Naive thymus-derived CD4-positive, alpha-beta T cell (primary cell): ENCODE measurements around the gene LUZP2. TPM values are rescaled to one million over a fixed set of nuclear protein-coding genes. Genes with fewer than 3 reads are reported as not detected.

Source experiments
- ATAC-seq: fragments of 150-1000 bp; cut with Tn5 transposase; 2 replicates; pipeline ENCODE4 v1.10.0; 2021; ENCODE audit warnings: mild to moderate bottlenecking, moderate library complexity
- CTCF ChIA-PET: fragments of 350-600 bp; sonication (Branson Sonifier 250); formaldehyde crosslinking; loops from one replicate; lab custom pipeline; 2021; ENCODE audit warnings: antibody characterized with exemption; lab: Charles Lee
- POLR2A ChIA-PET: fragments of 350-600 bp; sonication (Branson Sonifier 250); formaldehyde crosslinking; loops from one replicate; lab custom pipeline; 2021; ENCODE audit warnings: antibody characterized with exemption, inconsistent platforms; lab: Charles Lee
- DNase-seq, 9 donors: peaks; one replicate each; pipeline versions ENCODE4 v3.0.0 to v3.0.0-alpha.2; 2020 to 2022; ENCODE audit warnings: mixed read lengths in 1 of 9
- H3K27ac ChIP-seq: one replicate; pipeline ENCODE4 v1.7.0; 2013; ENCODE audit warnings: mild to moderate bottlenecking, low read depth, low read length, moderate library complexity
- H3K27me3 ChIP-seq, 2 donors: one replicate each; pipeline ENCODE4 v1.7.0; 2013; ENCODE audit warnings: low read length in 2 of 2, mild to moderate bottlenecking in 2 of 2, moderate library complexity in 2 of 2; ENCODE audit not compliant: control insufficient read depth in 2 of 2, insufficient read depth in 2 of 2
- H3K36me3 ChIP-seq, 3 experiments: 1 replicate in 2 of 3; 2 replicates in 1 of 3; pipeline ENCODE4 v1.7.0; 2013; ENCODE audit warnings: low read length in 3 of 3, mild to moderate bottlenecking in 3 of 3, moderate library complexity in 1 of 3; ENCODE audit not compliant: insufficient read depth in 3 of 3, control insufficient read depth in 2 of 3
- H3K4me1 ChIP-seq, 2 donors: one replicate each; pipeline ENCODE4 v1.7.0; 2013; ENCODE audit warnings: low read length in 2 of 2, mild to moderate bottlenecking in 2 of 2, moderate library complexity in 1 of 2; ENCODE audit not compliant: control insufficient read depth in 2 of 2, insufficient read depth in 2 of 2
- H3K4me3 ChIP-seq: 2 replicates; pipeline ENCODE4 v1.7.0; 2013; ENCODE audit warnings: mild to moderate bottlenecking, low read length
- H3K9me3 ChIP-seq, 3 experiments: 1 replicate in 2 of 3; 2 replicates in 1 of 3; pipeline ENCODE4 v1.7.0; 2013; ENCODE audit warnings: low read length in 3 of 3; ENCODE audit not compliant: control insufficient read depth in 2 of 3
- H3K27ac Mint-ChIP-seq, 9 donors: one replicate each; pipeline ENCODE4 v1.8.0; 2020 to 2022; ENCODE audit warnings: mixed read lengths in 9 of 9, mild to moderate bottlenecking in 8 of 9, moderate library complexity in 5 of 9, inconsistent platforms in 2 of 9
- H3K27me3 Mint-ChIP-seq, 5 donors: one replicate each; pipeline ENCODE4 v1.8.0; 2021 to 2022; ENCODE audit warnings: mixed read lengths in 5 of 5, mild to moderate bottlenecking in 1 of 5
- H3K36me3 Mint-ChIP-seq, 5 donors: one replicate each; pipeline ENCODE4 v1.8.0; 2020 to 2022; ENCODE audit warnings: mixed read lengths in 5 of 5, mild to moderate bottlenecking in 3 of 5, inconsistent platforms in 1 of 5
- H3K4me1 Mint-ChIP-seq, 7 donors: one replicate each; pipeline ENCODE4 v1.8.0; 2020 to 2022; ENCODE audit warnings: mixed read lengths in 7 of 7, mild to moderate bottlenecking in 3 of 7, inconsistent platforms in 1 of 7
- H3K4me3 Mint-ChIP-seq, 10 donors: one replicate each; pipeline ENCODE4 v1.8.0; 2020 to 2022; ENCODE audit warnings: mild to moderate bottlenecking in 10 of 10, mixed read lengths in 10 of 10, moderate library complexity in 6 of 10, inconsistent platforms in 2 of 10
- H3K9me3 Mint-ChIP-seq, 11 donors: one replicate each; pipeline ENCODE4 v1.8.0; 2020 to 2022; ENCODE audit warnings: mixed read lengths in 11 of 11, mild to moderate bottlenecking in 4 of 11, inconsistent platforms in 1 of 11, moderate library complexity in 1 of 11
- intact Hi-C, 2 donors: fragments of 100-400 bp; cut with micrococcal nuclease; formaldehyde crosslinking; loops; one replicate each; pipeline ENCODE4 v1.15.1; 2023
- polyA plus RNA-seq, 2 donors: library from polyadenylated mRNA; unstranded; fragments of 300-500 nt; fragmentation: Illumina TruSeq; gene quantifications; one replicate each; pipeline ENCODE4 v1.2.3, GENCODE V29; 2021
- total RNA-seq, 6 experiments: library from RNA in 5 of 6; stranded (reverse) in 5 of 6; gene quantifications; 1 replicate in 5 of 6; 2 replicates in 1 of 6; pipeline ENCODE4 v1.2.3 and lab custom pipeline; 2021 to 2026

Gene LUZP2
- total and polyA plus RNA-seq, 7 experiments from 2014 or later = not detected

DNA sequence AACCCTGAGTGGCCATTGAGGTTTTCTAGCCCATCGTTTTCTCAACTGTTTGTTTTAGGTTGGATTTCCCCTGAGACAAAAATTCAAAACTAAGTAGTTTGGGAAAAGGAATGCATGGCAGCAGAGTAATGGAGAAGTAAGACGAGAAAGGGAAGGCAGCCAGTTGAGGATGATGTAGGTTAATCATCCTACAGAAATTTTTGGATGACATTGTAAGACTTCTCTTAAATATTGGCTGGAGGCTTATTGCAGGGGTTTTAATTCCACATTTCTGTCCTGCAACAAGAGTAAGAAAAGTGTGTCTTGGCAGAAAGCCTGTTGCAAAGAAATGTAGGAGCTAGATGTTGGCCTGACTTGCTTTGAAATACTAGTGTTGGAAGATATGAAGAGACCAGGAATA lies 308.8 kb downstream of the LUZP2 start:
- H3K4me3 ChIP-seq = no peak overlapping the region
- Mint-ChIP-seq H3K4me1 (no peaks in the 10 kb centered on the region), H3K36me3 (no peaks in the 10 kb centered on the region), H3K4me3 (no peak overlapping the region), H3K27me3 (no peaks in the 10 kb centered on the region), H3K27ac (no peak overlapping the region), H3K9me3 (peaks cover 0 to 24% (median 6%) of the 10 kb centered on the region in 11 donors)
- DNase-seq (no peak), ATAC-seq (no peak)
- H3K27ac ChIP-seq = no peak overlapping the region
- ChIA-PET CTCF (no interaction called here), POLR2A (no interaction called here)
- no peaks in the 10 kb centered on the region for H3K9me3 ChIP-seq
- intact Hi-C loops = no loop called here
- no peaks in the 10 kb centered on the region for H3K4me1 ChIP-seq
- no peaks in the 10 kb centered on the region for H3K36me3 ChIP-seq
- no peaks in the 10 kb centered on the region for H3K27me3 ChIP-seq

DNA sequence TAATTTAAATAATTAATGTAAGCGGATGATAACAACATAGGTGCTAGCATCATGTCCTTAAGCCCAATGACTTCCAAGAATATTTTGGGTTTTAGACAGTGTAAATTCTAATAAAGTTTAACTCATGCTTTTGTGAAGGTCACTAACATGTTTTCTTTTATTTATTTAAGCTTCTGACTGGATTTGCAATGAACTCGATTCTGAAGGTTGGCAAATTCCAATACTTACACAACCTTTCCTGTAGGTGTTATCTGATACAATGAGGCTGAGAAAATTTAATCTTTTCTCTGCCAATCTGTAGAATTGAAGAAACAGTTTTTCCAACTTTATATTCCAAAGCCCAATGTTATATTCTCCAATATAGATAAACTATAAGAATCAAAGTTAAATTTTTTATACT lies 311.3 kb downstream of the LUZP2 start:
- no peak overlapping the region for H3K27ac ChIP-seq
- no peak overlapping the region for H3K4me3 ChIP-seq
- Mint-ChIP-seq H3K4me3 (no peak overlapping the region), H3K9me3 (peaks cover 0 to 32% (median 5%) of the 10 kb centered on the region in 11 donors), H3K4me1 (no peaks in the 10 kb centered on the region), H3K36me3 (no peaks in the 10 kb centered on the region), H3K27ac (no peak overlapping the region), H3K27me3 (no peaks in the 10 kb centered on the region)
- H3K9me3 ChIP-seq = no peaks in the 10 kb centered on the region
- H3K36me3 ChIP-seq = no peaks in the 10 kb centered on the region
- ChIA-PET POLR2A (no interaction called here), CTCF (interaction anchor here (0.6 kb wide), 1 partner anchor 25 kb away, joined by 4 read pairs; no protein-coding TSS in a partner anchor)
- intact Hi-C loops = no loop called here
- no peaks in the 10 kb centered on the region for H3K27me3 ChIP-seq
- no peak for ATAC-seq
- DNase-seq = no peak
- no peaks in the 10 kb centered on the region for H3K4me1 ChIP-seq

DNA sequence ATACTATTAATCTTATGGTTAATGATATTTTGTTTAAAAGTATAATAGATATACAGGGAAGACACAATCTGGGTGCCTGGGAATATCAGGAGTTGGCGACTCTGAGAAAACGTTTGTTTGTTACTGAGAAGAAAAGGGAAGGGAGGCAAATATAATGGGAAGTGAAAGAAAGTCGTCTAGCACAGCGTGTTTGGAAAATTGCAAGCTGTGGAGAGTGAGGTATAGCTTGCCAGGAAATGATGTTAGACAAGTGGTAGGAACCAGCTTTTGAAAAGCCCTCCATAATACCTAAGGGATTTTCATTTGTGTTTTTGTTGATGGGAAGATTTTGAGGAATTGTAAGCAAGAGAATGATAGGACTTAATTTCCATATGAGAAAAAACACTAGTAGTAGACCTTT lies 322.2 kb downstream of the LUZP2 start:
- no peak overlapping the region for H3K4me3 ChIP-seq
- no peak overlapping the region for H3K4me3 Mint-ChIP-seq
- H3K27me3 ChIP-seq = no peaks in the 10 kb centered on the region
- no peak overlapping the region for H3K27ac ChIP-seq
- CTCF ChIA-PET = no interaction called here
- no peaks in the 10 kb centered on the region for H3K36me3 Mint-ChIP-seq
- H3K27me3 Mint-ChIP-seq = no peaks in the 10 kb centered on the region
- no peak for DNase-seq
- no peaks in the 10 kb centered on the region for H3K36me3 ChIP-seq
- intact Hi-C loops = no loop called here
- POLR2A ChIA-PET = no interaction called here
- H3K4me1 Mint-ChIP-seq = no peaks in the 10 kb centered on the region
- H3K9me3 ChIP-seq = no peaks in the 10 kb centered on the region
- no peak overlapping the region for H3K27ac Mint-ChIP-seq
- no peak for ATAC-seq
- no peaks in the 10 kb centered on the region for H3K4me1 ChIP-seq
- peaks cover 0 to 18% (median 5%) of the 10 kb centered on the region in 11 donors for H3K9me3 Mint-ChIP-seq

DNA sequence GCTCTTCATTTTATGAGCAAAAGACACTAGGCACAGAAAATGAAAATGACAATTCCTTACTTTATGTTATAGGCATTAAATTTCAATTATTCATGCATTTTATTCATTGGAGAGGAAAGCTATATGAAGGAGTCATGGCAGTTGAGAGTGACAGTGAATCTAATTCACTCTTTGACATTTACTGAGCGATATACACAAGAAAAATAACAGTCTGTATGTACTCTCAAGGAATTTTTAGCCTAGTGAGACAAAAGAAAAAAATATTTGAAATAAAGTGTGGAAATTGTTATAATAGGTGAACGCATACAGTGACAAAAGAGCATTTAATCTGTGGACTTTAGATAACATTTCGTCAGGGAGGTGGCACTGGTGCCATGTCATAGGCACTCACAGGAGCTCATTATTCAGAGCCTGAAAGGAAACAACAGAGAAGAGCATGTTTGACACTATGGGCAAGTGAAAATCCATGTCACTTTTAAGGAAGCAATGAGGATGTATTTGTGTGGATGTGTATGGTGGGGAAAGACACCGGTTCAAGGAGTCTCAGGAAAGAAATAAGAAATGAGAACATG lies 323.1 kb downstream of the LUZP2 start:
- Mint-ChIP-seq H3K36me3 (no peaks in the 10 kb centered on the region), H3K4me3 (no peak overlapping the region), H3K27ac (no peak overlapping the region), H3K27me3 (no peaks in the 10 kb centered on the region), H3K9me3 (peaks cover 0 to 18% (median 3%) of the 10 kb centered on the region in 11 donors), H3K4me1 (no peaks in the 10 kb centered on the region)
- Histone ChIP-seq H3K9me3 (no peaks in the 10 kb centered on the region), H3K27ac (no peak overlapping the region), H3K36me3 (no peaks in the 10 kb centered on the region), H3K4me3 (no peak overlapping the region), H3K4me1 (no peaks in the 10 kb centered on the region), H3K27me3 (no peaks in the 10 kb centered on the region)
- ChIA-PET CTCF (no interaction called here), POLR2A (no interaction called here)
- intact Hi-C loops = no loop called here
- ATAC-seq (no peak), DNase-seq (no peak)

DNA sequence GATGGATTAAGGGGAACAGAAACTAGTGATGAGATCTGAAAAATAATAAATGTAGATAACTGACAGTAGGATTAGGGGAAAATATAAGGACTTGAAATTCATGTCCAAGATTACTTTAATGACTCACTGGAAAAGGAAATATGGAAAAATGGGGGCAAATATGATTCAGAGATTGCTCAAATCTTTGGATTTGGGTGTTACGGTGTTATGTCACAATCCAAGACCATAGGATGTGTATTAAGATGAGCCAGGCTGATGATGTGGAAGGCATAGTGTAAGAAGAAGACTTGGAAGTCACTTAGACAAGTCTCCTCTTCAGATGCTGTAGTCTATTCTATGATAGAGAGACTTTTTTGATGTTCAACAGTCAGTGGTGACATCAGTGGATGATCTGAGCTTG lies 323.7 kb downstream of the LUZP2 start:
- H3K27me3 Mint-ChIP-seq = no peaks in the 10 kb centered on the region
- no peaks in the 10 kb centered on the region for H3K4me1 Mint-ChIP-seq
- H3K9me3 ChIP-seq = no peaks in the 10 kb centered on the region
- intact Hi-C loops = no loop called here
- no peak overlapping the region for H3K27ac ChIP-seq
- no peak overlapping the region for H3K27ac Mint-ChIP-seq
- H3K4me3 Mint-ChIP-seq = no peak overlapping the region
- no peaks in the 10 kb centered on the region for H3K4me1 ChIP-seq
- H3K9me3 Mint-ChIP-seq = peaks cover 0 to 23% (median 5%) of the 10 kb centered on the region in 11 donors
- no peaks in the 10 kb centered on the region for H3K36me3 Mint-ChIP-seq
- H3K4me3 ChIP-seq = no peak overlapping the region
- CTCF ChIA-PET = no interaction called here
- no peak for ATAC-seq
- POLR2A ChIA-PET = no interaction called here
- DNase-seq = no peak
- H3K36me3 ChIP-seq = no peaks in the 10 kb centered on the region
- H3K27me3 ChIP-seq = no peaks in the 10 kb centered on the region

DNA sequence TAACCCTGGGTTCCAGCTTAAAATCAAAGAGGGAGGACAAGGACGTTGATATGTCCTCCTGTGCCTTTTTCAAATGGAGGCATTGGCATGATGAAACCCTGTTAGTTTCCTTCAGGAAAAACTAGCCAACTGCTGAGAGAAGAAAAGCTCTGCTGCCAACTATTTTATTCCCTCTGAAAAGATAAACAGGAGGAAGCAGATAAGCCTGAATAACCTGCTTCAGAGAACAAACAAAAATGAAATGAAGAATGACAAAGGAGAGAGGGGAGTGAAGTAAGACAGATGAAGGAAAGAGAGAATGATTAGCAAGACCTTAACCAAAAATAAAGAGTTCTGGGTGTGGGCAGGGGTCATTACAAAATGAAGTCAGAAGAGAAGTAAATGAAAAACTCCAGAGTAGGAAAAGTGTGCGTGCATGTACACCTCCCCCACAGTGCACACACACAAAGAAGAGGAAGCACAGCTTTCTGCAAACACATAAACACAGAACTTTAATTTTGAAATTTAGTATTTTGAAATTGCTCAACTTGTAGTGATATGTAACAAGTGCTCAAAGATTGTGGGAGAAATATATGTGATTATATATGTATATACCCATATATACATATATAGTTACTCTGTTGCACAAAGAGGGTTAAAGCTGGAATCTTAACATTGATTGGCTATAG lies 332.2 kb downstream of the LUZP2 start:
- Mint-ChIP-seq H3K27me3 (no peaks in the 10 kb centered on the region), H3K27ac (no peak overlapping the region), H3K36me3 (no peaks in the 10 kb centered on the region), H3K9me3 (peaks cover 0 to 17% (median 4%) of the 10 kb centered on the region in 11 donors), H3K4me1 (no peaks in the 10 kb centered on the region), H3K4me3 (no peak overlapping the region)
- no peaks in the 10 kb centered on the region for H3K27me3 ChIP-seq
- H3K36me3 ChIP-seq = no peaks in the 10 kb centered on the region
- no peak overlapping the region for H3K4me3 ChIP-seq
- H3K4me1 ChIP-seq = no peaks in the 10 kb centered on the region
- no peak overlapping the region for H3K27ac ChIP-seq
- CTCF ChIA-PET = no interaction called here
- no peaks in the 10 kb centered on the region for H3K9me3 ChIP-seq
- ATAC-seq (no peak), DNase-seq (no peak)
- intact Hi-C loops = no loop called here
- POLR2A ChIA-PET = no interaction called here

DNA sequence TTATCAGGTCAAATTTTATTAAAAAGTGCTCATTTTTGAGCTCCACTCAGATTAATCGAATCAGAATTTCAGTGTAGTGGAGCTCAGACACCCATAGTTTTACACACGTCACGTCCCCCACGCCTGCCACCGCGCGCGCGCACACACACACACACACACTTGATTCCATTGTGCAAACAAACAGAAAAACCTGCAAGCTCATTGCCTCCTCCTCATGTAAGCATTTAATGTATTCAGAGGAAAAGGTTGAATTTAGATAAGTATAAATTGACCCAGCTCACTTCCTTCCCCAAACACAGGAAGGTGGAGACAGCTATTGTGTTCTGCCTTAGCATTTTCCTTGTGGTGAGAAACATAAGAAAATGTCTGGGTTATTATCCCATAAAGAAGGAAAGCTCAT lies 336.7 kb downstream of the LUZP2 start:
- ChIA-PET POLR2A (interaction anchor here (0.6 kb wide), 1 partner anchor 9 kb away, joined by 3 read pairs; no protein-coding TSS in a partner anchor), CTCF (interaction anchor here (0.8 kb wide), 1 partner anchor 26 kb away, joined by 4 read pairs; no protein-coding TSS in a partner anchor)
- intact Hi-C loops = no loop called here
- no peak overlapping the region for H3K4me3 Mint-ChIP-seq
- Histone ChIP-seq H3K4me3 (no peak overlapping the region), H3K4me1 (no peaks in the 10 kb centered on the region), H3K27ac (no peak overlapping the region), H3K27me3 (no peaks in the 10 kb centered on the region), H3K9me3 (no peaks in the 10 kb centered on the region), H3K36me3 (no peaks in the 10 kb centered on the region)
- H3K4me1 Mint-ChIP-seq = no peaks in the 10 kb centered on the region
- H3K27ac Mint-ChIP-seq = no peak overlapping the region
- no peaks in the 10 kb centered on the region for H3K36me3 Mint-ChIP-seq
- H3K9me3 Mint-ChIP-seq = peaks cover 0 to 13% (median 3%) of the 10 kb centered on the region in 11 donors
- no peaks in the 10 kb centered on the region for H3K27me3 Mint-ChIP-seq
- DNase-seq = no peak
- no peak for ATAC-seq
